Activated CD4-positive, CD25-positive, alpha-beta regulatory T cell treated with anti-CD3 and anti-CD28 coated beads, Interleukin-2, amount 50 U/mL, for 24 hours (primary cell): ENCODE measurements around the gene WDPCP.
"Not testable (repeated sequence)": the region's sequence is repeated elsewhere in the genome, so short reads cannot be mapped to it uniquely, and the experiment has no call there.

Experiments
- ATAC-seq, 2 donors: fragments of 150-1000 bp; cut with Tn5 transposase; one replicate each; pipeline ENCODE4 v1.10.0; 2021; ENCODE audit warnings: mild to moderate bottlenecking in 1 of 2, moderate library complexity in 1 of 2

WDPCP gene

DNA sequence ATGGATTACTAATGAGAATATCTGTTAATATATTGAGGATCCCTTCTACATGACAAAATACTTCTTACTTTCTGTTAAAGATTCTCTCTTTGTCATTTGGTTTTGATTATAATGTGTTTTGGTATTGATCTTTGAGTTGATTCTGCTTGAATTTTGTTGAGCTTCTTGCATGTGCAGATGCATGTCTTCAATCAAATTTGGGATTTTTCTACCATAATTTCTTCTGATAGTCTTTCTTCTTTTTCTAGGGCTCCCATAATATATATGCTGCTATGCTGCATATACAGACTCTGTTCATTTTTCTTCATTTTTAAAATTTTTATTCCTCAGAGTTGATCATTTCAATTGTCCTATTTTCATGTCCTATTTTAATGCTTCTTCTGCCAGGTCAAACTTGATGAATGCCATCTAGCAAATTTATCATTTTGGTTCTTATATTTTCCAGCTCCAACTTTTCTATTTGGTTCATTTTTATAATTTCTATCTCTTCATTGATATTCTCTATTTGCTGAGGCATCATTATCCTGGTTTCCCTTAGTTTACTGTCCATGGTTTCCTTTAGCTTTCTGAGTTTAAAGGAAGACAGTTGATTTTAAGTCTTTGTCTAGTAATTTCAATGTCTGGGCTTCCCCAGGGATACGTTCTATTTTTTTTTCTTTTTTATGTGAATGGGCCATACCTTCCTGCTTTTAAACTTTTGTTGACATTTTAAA, 244.7 kb downstream of the WDPCP start:
- no peak for ATAC-seq

GRCh38 chr2:63340443-63340842, 247.8 kb downstream of the WDPCP start:
- ATAC-seq: no peak

DNA sequence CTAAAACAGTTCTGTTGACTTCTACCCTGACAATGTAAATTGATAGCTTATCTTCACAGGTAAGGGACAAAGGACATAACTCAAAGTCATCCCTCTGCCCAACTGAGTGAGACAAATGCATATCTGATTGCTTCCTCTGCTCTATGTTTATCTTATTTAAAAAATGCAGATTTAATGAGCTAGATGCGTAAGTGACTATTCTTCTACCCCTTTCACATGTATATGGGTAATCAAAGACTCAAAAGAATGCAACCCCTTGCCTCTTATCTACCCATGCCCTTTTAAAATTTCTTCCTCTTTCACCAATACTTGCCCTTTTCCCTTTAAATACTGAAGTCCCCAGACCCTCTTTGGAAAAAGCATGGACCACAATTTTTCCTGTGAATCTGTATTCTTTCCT, 253.4 kb downstream of the WDPCP start:
- ATAC-seq: no peak

DNA sequence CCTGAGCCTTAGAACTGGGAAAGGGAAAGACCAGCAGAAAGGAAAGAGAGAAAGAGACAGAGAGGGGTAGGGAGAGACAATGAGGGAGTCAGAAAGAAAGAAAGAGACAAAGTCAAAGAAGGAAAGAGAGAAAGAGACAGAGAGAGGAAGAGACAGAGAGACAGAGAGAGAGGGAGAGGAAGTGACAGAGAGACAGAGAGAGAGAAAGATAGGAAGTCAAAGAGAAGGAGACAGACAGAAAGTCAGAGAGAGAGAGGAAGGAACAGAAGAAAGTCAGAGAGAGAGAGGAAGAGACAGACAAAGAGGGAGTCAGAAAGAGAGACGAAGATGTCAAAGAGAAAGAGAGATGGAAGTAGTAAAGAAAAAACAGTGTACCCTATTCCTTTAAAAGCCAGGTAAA, 261.8 kb downstream of the WDPCP start:
- no peak for ATAC-seq

GRCh38 chr2:63323662-63324061, 264.6 kb downstream of the WDPCP start:
- ATAC-seq: not testable (repeated sequence)

DNA sequence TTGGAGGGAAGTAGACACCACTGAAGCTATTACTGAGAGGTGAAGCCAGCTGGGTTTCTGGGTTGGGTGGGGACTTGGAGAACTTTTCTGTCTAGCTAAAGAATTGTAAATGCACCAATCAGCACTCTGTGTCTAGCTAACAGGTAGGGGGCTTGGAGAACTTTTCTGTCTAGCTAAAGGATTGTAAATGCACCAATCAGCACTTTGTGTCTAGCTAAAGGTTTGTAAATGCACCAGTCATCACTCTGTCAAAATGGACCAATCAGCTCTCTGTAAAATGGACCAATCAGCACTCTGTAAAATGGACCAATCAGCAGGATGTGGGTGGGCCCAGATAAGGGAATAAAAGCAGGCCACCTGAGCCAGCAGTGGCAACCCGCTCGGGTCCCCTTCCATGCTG, 266.3 kb downstream of the WDPCP start:
- ATAC-seq: not testable (repeated sequence)

- no peak for ATAC-seq
Observed at GRCh38 chr2:63320669-63321068, 267.6 kb downstream of the WDPCP start.

DNA sequence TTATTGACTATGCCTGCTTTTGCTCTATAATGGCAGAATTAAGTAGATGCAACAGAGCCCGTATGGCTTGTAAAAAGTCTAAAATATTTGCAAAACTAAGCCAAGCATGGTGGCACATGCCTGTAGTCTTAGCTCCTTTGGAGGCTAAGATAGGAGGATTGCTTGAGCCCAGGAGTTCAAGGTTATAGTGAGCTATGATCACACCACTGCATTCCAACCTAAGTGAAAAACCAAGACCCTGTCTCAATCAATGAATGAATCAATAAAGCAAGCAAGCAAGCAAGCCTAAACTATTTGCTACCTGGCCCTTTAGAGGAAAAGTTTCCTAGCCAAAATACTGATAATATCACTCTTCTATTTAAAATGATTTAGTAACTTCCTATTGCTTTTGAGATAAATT, 277.7 kb downstream of the WDPCP start:
- ATAC-seq: no peak

DNA sequence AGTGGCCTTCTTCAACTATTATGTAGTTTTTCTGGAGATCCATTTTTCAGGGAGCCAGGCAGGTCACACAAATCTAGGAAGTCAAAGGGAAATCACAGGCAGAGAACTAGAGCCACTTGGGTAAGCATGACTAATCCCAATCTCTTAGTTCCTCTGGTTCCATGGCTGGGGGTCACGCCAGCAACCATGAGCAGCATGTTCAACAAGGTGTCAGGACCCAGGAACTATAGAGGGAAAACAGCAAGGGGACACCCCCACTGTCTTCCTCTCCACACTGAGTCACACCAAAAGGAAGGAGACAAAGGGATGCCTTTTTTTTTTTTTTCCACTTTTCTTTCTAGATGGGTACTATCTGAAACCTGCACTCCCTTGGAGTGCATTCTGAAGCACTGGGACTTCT, 286.8 kb downstream of the WDPCP start:
- ATAC-seq: no peak

GRCh38 chr2:63300835-63301234, 287.4 kb downstream of the WDPCP start:
- ATAC-seq: no peak

DNA sequence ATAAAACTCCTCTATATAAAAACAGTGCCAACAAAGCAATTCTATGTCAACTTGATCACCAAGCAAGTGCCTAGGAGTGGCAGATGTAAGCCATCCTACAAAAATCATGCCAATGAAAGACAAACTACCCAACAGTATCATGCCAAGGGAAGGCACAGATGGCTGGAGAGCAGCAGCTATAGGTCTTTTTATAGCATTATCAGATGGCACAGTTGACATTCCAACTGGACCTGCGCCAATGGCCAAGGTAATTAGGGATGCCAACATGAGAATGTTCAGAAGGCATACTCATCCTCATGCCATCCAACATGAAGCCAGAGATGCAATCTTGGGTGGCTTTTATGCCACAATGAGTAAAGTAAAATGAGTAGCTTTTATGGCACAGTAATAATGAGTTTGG, 300.3 kb downstream of the WDPCP start:
- no peak for ATAC-seq

DNA sequence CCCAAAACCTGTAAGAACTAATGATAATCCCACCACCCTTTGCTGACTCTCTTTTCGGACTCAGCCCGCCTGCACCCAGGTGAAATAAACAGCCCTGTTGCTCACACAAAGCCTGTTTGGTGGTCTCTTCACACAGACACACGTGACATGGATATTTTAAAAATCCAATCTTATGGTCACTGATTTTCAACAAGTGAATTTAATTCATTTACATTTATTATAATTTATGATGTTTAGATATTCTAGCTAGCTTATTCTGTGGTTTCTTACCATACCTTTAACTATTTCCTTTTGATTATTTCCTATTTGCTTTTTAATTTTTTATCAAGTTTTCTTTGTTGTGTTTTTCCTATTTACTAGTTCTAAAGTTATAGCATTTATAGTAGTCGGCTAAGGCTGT, 301.8 kb downstream of the WDPCP start:
- not testable (repeated sequence) for ATAC-seq

DNA sequence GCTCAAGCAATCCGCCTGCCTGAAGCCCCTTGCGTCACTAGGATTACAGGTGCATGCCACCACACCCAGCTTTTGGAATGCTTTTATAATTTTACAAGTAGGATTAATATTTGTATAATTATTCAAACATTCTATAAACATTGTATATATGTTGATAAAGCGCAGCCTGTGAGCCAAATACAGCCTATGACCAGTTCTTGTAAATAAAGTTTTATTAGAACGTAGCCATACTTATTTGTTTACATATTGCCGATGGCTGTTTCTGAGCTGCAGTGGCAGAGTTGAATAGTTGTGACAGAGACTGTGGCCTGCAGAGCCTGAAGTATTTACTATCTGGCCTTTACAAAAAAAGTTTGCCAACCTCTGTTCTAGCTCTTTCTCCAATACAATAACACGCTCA, 305.0 kb downstream of the WDPCP start:
- no peak for ATAC-seq

DNA sequence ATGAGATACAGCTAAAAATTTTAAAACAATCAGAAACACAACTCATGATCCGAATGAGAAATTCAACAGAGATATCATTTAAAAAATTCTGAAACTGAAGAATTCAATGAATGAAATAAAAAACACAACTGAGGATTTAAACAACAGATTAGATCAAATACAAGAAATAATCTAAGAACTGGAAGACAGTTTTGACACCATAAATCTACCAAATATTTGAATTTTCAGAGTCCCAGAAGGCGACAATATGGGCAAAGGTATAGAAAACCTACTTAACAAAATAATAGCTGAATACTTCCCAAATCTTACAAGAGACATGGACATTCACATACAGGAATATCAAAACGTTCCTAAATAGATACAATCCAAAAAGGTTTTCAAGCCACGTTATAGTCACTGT, 315.7 kb downstream of the WDPCP start:
- no peak for ATAC-seq

DNA sequence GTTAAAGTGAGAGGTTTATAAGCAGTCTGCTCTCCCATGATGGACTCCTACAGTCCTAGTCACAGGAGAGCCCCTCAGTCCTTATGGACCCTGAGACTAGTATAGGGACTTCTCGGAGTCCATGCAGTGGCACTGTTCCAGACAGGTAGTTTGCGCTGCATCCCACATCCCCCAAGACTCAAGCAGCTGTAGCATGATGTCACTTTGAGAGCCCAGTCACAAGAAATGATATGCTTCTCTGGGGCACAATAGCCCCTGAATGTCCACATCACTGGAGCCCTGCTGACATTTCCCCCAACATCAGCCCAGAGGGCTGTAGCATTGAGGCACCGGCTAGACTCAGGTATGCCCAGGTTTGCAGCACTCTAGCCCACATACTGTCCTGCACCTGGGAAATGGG, 317.6 kb downstream of the WDPCP start:
- no peak for ATAC-seq

DNA sequence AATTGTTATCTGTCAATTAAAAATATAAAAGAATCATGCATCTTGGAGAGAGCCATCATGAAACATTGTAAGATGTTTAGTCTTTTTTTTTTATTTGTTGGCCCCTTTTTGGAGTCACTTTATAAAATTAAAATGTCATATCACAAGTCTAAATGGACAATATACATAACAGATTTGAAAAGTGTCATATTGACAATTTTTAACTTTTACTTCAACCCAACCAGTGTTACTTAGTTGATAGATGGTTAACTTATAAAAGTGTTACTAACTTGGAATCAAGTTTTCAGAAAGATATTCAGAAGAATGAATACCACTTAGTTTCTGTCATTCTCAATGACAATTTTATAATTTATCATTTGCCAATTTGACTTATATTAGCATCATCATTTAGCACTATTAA, 319.3 kb downstream of the WDPCP start:
- ATAC-seq: no peak

- ATAC-seq: no peak
Observed at GRCh38 chr2:63261137-63261621, 327.1 kb downstream of the WDPCP start.

- no peak for ATAC-seq
Observed at GRCh38 chr2:63257473-63257872, 330.8 kb downstream of the WDPCP start.

GRCh38 chr2:63249161-63249560, 339.1 kb downstream of the WDPCP start:
- no peak for ATAC-seq

DNA sequence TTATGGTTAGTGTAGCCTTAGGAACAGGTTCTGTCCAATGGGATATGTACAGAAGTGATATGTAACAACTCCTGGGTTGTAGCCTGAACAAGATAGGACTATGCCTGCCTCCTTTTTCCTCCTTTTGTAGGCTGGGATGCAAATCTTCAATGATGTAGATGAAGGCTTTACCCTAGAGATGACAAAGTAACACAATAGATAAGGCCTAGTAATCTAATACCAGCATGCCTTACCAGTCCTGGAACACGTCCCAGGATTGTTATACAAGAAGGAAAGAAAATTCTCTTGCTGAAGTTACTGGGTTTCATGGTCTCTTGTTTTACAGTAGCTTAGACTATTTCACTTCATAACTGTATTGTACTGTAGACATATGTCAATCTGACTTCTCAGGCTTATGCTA, 345.5 kb downstream of the WDPCP start:
- no peak for ATAC-seq

DNA sequence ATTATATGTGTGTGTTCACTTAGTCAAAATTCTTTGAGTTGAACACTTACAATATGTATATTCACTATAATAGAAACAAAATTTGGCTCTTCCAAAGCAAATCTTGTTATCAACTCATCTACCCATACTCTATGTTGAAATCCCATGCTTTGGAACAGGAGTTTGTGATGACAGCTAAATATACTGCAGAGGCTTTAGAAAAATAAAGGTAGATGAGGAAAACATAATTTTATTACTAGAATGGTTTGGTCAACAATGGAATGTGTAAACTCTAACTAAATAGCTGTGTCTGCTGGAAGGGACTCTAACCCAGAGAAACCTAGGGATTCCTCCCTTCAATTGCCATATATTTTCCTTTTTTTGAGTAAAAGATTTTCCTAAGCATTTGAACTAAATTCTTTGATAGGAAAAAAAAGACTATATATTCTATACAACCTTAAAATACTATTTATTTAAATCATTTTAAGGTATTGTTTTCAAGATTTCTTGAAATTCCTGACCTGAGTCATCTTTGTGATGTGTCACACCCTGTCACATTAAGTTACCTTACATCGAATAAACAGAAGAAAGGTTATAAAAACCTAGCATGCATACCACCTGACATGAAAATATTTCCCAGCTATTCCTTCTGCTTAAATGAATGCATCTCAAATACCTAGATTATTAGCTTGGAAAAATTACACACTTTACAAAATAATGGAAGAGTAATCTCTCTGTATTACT, 362.2 kb downstream of the WDPCP start:
- ATAC-seq: no peak

DNA sequence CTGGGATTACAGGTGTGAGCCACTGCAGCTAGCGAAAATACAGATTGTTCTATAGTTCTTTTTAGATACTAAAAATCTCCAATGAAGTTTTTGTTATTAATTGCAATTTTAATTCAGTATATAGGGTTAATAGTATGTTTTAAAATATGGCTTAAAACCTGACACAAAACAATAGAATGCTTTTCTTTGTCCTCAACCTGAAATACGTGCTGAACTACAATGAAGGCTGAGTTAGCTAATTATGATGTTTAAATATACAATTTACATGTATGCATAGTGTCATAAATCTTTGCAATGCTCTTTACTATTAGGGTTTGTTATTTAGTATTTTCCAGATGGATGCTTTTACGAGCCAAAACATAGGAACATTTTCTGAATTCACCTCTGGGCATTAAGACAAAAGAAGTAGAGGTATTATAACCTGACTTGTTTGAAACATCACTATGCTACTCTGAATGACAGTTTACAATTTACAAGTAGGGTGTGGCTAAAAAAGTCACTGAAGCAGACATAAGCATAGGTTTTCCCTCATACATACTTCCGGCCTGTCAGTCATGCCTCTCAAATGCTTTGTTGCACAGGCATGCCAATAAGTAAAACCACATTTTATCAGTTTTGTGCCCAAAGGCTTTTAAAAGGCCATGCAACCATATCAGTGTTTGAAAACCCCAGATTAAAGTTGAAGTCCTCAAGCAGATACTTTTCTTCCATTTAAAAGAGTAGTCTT, 369.3 kb downstream of the WDPCP start:
- no peak for ATAC-seq

DNA sequence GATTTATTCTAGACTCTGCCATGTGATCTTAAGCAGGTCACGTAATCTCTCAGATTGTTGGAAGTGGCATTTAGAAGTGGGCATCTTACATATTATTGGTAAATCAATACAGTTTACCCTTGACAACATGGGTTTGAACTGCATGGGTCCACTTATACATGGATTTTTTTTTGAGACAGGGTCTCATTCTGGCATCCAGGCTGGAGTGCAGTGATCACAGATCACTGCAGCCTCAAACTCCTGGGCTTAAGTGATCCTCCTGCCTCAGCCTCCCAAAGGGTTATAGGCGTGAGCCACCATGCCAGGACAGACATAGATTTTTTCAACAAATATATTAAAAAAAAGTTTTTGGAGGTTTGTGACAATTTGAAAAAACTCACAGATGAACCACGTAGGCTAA, 393.0 kb downstream of the WDPCP start:
- no peak for ATAC-seq

GRCh38 chr2:63194175-63194574, 394.1 kb downstream of the WDPCP start:
- no peak for ATAC-seq
